HEK293 (cell line): ENCODE data around the gene PAQR9.

Source experiments
- FEZF1 ChIP-seq: fragments of 450-650 bp; formaldehyde crosslinking; IDR thresholded peaks from 2 replicates; pipeline ENCODE4 v1.5.1; 2016; ENCODE audit warnings: missing biosample characterization, missing genetic modification characterization
- KLF7 ChIP-seq: fragments of 450-650 bp; formaldehyde crosslinking; IDR thresholded peaks from 2 replicates; pipeline ENCODE4 v1.5.1; 2016; ENCODE audit warnings: missing biosample characterization, missing genetic modification characterization, borderline replicate concordance
- MZF1 ChIP-seq: fragments of 450-650 bp; formaldehyde crosslinking; IDR thresholded peaks from 2 replicates; pipeline ENCODE4 v1.5.1; 2017; ENCODE audit warnings: missing biosample characterization, missing genetic modification characterization, borderline replicate concordance
- PBX3 ChIP-seq: sonication (generic); formaldehyde crosslinking; IDR thresholded peaks from 2 replicates; pipeline ENCODE4 v1.8.1; 2022; ENCODE audit warnings: mild to moderate bottlenecking, moderate library complexity, missing genetic modification reagents
- YY2 ChIP-seq: fragments of 450-650 bp; formaldehyde crosslinking; IDR thresholded peaks from 2 replicates; pipeline ENCODE4 v1.5.1; 2016; ENCODE audit warnings: missing biosample characterization, missing genetic modification characterization
- ZBTB48 ChIP-seq: fragments of 450-650 bp; formaldehyde crosslinking; IDR thresholded peaks from 2 replicates; pipeline ENCODE4 v1.5.1; 2016; ENCODE audit warnings: missing biosample characterization, missing genetic modification characterization
- ZBTB6 ChIP-seq: fragments of 450-650 bp; formaldehyde crosslinking; IDR thresholded peaks from 2 replicates; pipeline ENCODE4 v1.5.1; 2017; ENCODE audit warnings: missing biosample characterization, missing genetic modification characterization
- ZBTB8A ChIP-seq: fragments of 450-650 bp; formaldehyde crosslinking; IDR thresholded peaks from 2 replicates; pipeline ENCODE4 v1.5.1; 2016; ENCODE audit warnings: missing biosample characterization, missing genetic modification characterization
- ZFP41 ChIP-seq: fragments of 450-650 bp; formaldehyde crosslinking; IDR thresholded peaks from 2 replicates; pipeline ENCODE4 v1.5.1; 2016; ENCODE audit warnings: missing biosample characterization, missing genetic modification characterization, borderline replicate concordance
- ZFP69B ChIP-seq: fragments of 450-650 bp; formaldehyde crosslinking; IDR thresholded peaks from 2 replicates; pipeline ENCODE4 v1.5.1; 2016; ENCODE audit warnings: missing biosample characterization, missing genetic modification characterization
- ZIC2 ChIP-seq: fragments of 450-650 bp; formaldehyde crosslinking; IDR thresholded peaks from 2 replicates; pipeline ENCODE4 v1.5.1; 2016; ENCODE audit warnings: missing biosample characterization, missing genetic modification characterization
- ZNF148 ChIP-seq: fragments of 450-650 bp; formaldehyde crosslinking; IDR thresholded peaks from 2 replicates; pipeline ENCODE4 v1.5.0; 2017; ENCODE audit warnings: missing biosample characterization, missing genetic modification characterization, borderline replicate concordance
- ZNF169 ChIP-seq: fragments of 450-650 bp; formaldehyde crosslinking; IDR thresholded peaks from 2 replicates; pipeline ENCODE4 v1.5.1; 2016; ENCODE audit warnings: missing biosample characterization, missing genetic modification characterization
- ZNF18 ChIP-seq: fragments of 450-650 bp; formaldehyde crosslinking; IDR thresholded peaks from 2 replicates; pipeline ENCODE4 v1.5.1; 2016; ENCODE audit warnings: missing biosample characterization, missing genetic modification characterization
- ZNF2 ChIP-seq: fragments of 450-650 bp; formaldehyde crosslinking; IDR thresholded peaks from 2 replicates; pipeline ENCODE4 v1.5.1; 2016; ENCODE audit warnings: missing biosample characterization, missing genetic modification characterization
- ZNF239 ChIP-seq: fragments of 450-650 bp; formaldehyde crosslinking; IDR thresholded peaks from 2 replicates; pipeline ENCODE4 v1.5.1; 2016; ENCODE audit warnings: missing biosample characterization, missing genetic modification characterization
- ZNF311 ChIP-seq: fragments of 450-650 bp; formaldehyde crosslinking; IDR thresholded peaks from 2 replicates; pipeline ENCODE4 v1.5.1; 2017; ENCODE audit warnings: missing biosample characterization, missing genetic modification characterization, borderline replicate concordance
- ZNF324 ChIP-seq: fragments of 450-650 bp; formaldehyde crosslinking; IDR thresholded peaks from 2 replicates; pipeline ENCODE4 v1.5.1; 2016; ENCODE audit warnings: missing biosample characterization, missing genetic modification characterization
- ZNF354C ChIP-seq: fragments of 450-650 bp; formaldehyde crosslinking; IDR thresholded peaks from 2 replicates; pipeline ENCODE4 v1.5.1; 2016; ENCODE audit warnings: missing biosample characterization, missing genetic modification characterization, low read depth, borderline replicate concordance
- ZNF37A ChIP-seq: fragments of 450-650 bp; IDR thresholded peaks from 2 replicates; pipeline ENCODE4 v1.5.1; 2018; ENCODE audit warnings: missing biosample characterization, missing genetic modification characterization
- ZNF558 ChIP-seq: fragments of 450-650 bp; formaldehyde crosslinking; IDR thresholded peaks from 2 replicates; pipeline ENCODE4 v1.5.1; 2016; ENCODE audit warnings: missing biosample characterization, missing genetic modification characterization
- ZNF701 ChIP-seq: fragments of 450-650 bp; formaldehyde crosslinking; IDR thresholded peaks from 2 replicates; pipeline ENCODE4 v1.5.1; 2016; ENCODE audit warnings: missing biosample characterization, missing genetic modification characterization
- ZNF843 ChIP-seq: fragments of 450-650 bp; formaldehyde crosslinking; IDR thresholded peaks from 2 replicates; pipeline ENCODE4 v1.5.1; 2016; ENCODE audit warnings: missing biosample characterization, missing genetic modification characterization
- ZSCAN18 ChIP-seq: fragments of 450-650 bp; formaldehyde crosslinking; IDR thresholded peaks from 2 replicates; pipeline ENCODE4 v1.5.1; 2016; ENCODE audit warnings: missing biosample characterization, missing genetic modification characterization
- TF ChIP-seq, protein P1 (sequence below): fragments of 450-650 bp; formaldehyde crosslinking; IDR thresholded peaks from 2 replicates; pipeline ENCODE4 v1.5.1; 2016; ENCODE audit warnings: missing biosample characterization, missing genetic modification characterization
- TF ChIP-seq, protein P2 (sequence below): fragments of 450-650 bp; formaldehyde crosslinking; IDR thresholded peaks from 2 replicates; pipeline ENCODE4 v1.5.1; 2017; ENCODE audit warnings: missing biosample characterization, missing genetic modification characterization

Gene PAQR9

DNA sequence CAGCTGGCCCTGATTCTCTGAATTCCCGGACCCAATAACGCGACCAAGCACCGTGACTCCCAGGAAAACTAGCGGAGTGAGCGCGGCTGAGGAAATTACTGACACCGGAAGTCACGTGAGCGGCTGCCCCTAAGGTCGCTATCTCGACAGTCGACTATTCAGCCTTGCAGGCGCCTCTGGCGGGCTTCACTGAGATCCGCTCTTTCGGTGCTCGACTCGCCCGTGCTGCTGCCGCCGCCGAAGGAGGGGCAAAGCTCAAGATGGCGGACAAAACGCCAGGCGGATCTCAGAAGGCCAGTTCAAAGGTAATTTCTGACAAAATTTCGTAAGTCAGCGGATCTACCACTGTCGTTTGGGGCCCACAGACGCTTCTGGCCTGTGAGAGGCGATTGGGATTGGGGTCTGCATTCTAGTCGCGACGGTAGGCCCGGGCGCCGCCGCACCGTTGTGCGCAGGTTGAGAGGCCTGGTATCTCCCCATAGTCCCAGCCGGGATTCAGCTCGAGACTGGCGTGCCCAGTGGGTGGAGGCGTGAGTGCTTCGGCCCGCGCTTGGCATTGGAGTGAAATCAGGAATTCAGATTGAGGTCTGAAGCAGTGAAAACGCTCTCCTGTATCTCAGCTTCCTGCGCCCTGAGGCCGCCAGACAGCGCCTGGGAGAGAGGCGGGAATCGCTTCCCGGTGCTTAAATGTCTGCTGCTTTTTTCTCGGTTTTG is 38.1 kb upstream of the PAQR9 start, which contains the start of gene U2SURP (continued):
- TF ChIP-seq ZNF558 (tag by site-specific recombination) (peak; percentile 22; the same call in 1 of the 2 replicates), ZNF239 (tag by site-specific recombination) (no peak), ZBTB8A (tag by site-specific recombination) (peak; percentile 42; the same call in 1 of the 2 replicates), ZNF148 (no peak), ZSCAN18 (tag by site-specific recombination) (no peak), ZNF324 (tag by site-specific recombination) (no peak), ZBTB48 (tag by site-specific recombination) (no peak), ZNF354C (tag by site-specific recombination) (no peak), FEZF1 (tag by site-specific recombination) (0 out of 2 replicates have a peak, but pooled peaks have one; percentile 8), MZF1 (no peak), ZNF311 (no peak), PBX3 (CRISPR knock-in tag) (no peak; the same call in 1 of the 2 replicates), ZNF18 (no peak), YY2 (peak; percentile 90), ZNF701 (tag by site-specific recombination) (no peak), ZNF843 (peak; percentile 50; the same call in 1 of the 2 replicates), ZIC2 (tag by site-specific recombination) (no peak), ZBTB6 (no peak), ZFP69B (tag by site-specific recombination) (peak; percentile 22; the same call in 1 of the 2 replicates), ZNF2 (tag by site-specific recombination) (no peak), ZNF37A (tag by site-specific recombination) (no peak), ZNF169 (tag by site-specific recombination) (no peak), ZFP41 (tag by site-specific recombination) (no peak), KLF7 (tag by site-specific recombination) (no peak)
- TF ChIP-seq, protein P1, sequence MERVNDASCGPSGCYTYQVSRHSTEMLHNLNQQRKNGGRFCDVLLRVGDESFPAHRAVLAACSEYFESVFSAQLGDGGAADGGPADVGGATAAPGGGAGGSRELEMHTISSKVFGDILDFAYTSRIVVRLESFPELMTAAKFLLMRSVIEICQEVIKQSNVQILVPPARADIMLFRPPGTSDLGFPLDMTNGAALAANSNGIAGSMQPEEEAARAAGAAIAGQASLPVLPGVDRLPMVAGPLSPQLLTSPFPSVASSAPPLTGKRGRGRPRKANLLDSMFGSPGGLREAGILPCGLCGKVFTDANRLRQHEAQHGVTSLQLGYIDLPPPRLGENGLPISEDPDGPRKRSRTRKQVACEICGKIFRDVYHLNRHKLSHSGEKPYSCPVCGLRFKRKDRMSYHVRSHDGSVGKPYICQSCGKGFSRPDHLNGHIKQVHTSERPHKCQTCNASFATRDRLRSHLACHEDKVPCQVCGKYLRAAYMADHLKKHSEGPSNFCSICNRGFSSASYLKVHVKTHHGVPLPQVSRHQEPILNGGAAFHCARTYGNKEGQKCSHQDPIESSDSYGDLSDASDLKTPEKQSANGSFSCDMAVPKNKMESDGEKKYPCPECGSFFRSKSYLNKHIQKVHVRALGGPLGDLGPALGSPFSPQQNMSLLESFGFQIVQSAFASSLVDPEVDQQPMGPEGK = peak; percentile 26; the same call in 1 of the 2 replicates
- TF ChIP-seq, protein P2, sequence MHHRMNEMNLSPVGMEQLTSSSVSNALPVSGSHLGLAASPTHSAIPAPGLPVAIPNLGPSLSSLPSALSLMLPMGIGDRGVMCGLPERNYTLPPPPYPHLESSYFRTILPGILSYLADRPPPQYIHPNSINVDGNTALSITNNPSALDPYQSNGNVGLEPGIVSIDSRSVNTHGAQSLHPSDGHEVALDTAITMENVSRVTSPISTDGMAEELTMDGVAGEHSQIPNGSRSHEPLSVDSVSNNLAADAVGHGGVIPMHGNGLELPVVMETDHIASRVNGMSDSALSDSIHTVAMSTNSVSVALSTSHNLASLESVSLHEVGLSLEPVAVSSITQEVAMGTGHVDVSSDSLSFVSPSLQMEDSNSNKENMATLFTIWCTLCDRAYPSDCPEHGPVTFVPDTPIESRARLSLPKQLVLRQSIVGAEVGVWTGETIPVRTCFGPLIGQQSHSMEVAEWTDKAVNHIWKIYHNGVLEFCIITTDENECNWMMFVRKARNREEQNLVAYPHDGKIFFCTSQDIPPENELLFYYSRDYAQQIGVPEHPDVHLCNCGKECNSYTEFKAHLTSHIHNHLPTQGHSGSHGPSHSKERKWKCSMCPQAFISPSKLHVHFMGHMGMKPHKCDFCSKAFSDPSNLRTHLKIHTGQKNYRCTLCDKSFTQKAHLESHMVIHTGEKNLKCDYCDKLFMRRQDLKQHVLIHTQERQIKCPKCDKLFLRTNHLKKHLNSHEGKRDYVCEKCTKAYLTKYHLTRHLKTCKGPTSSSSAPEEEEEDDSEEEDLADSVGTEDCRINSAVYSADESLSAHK (tag by site-specific recombination) = no peak
